ENCODE results near the gene SAMHD1. TPM values are rescaled to one million over a fixed set of nuclear protein-coding genes. Genes with fewer than 3 reads are reported as not detected.
"Not testable (repeated sequence)": the region's sequence is repeated elsewhere in the genome, so short reads cannot be mapped to it uniquely, and the experiment has no call there.

The SAMHD1 gene
- total and polyA plus RNA-seq, 2 donors (not counting 1 experiment from before 2014, with no cell fraction given) = 7.9 to 12.8 TPM

DNA sequence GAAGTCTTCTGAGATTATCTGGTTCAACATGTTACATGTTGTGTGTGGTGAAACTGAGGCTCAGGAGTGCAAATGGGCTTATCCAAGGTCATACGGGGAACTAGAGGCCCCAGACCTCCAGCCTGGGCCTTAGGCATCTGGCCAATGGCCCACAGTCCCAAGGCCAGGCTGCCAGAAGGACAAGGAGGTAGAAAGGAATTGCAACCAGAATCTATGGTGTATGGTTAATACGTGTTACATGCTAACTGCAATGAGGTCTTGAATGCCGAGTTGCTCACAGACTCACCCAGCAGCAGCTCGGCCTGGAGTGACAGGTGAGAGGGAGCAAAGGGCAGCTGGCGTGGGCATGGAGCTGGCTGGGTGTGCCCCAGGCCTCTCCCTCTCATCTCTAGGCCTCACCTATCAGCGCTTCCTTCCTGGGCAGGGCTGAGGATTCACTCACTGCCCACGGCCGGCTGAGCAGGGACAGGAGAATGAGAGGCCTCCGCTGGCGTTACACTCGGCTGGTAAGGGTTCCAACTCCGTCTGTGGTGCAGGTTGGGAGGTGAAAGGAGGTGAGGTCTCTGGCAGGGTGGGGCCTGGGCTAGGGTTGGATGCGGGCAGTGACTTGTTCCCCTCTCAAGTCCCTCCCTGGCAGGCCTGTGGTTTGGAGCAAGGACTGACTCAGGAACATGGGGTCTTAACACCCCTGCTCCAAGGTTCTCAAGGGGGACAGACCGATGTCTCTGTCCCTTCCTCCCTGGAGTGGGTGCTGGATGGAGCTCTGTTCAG, 75.6 kb downstream of the SAMHD1 start, which contains the start of gene TLDC2:
Gene TLDC2 (plus strand): TSS at position 437 of the 771 bp plus-strand sequence. CDS start 37 bp downstream, at position 474.
- TF ChIP-seq CTCF (IDR thresholded peaks at IDR 0.05) = no peak
- no peak for TF ChIP-seq EZH2 (IDR thresholded peaks at IDR 0.05; ENCODE audit: borderline replicate concordance, insufficient read depth, low read depth, low read length, poor library complexity, severe bottlenecking)
- H3K4me3 Mint-ChIP-seq = no peak within 1 kb of the TSS
- 81% methylated on average over 9 of the region's 14 CpGs for WGBS (ENCODE audit: insufficient coverage)
- Histone ChIP-seq H3K9me3 (ENCODE audit: control extremely low read depth in 1 of 3, control insufficient read depth in 2 of 3, insufficient read depth in 1 of 3, low read length in 2 of 3) (no peaks in the 10 kb centered on the region), H3K27me3 (replicated peaks in 1 of 4; ENCODE audit: control extremely low read depth in 1 of 4, control insufficient read depth in 3 of 4, insufficient read depth in 4 of 4, low read length in 3 of 4) (no peaks in the 10 kb centered on the region), H3K79me2 (ENCODE audit: control insufficient read depth, insufficient read depth, low read length) (no peaks in the 10 kb centered on the region), H2AFZ (ENCODE audit: insufficient read depth, low read depth, low read length, poor library complexity, severe bottlenecking) (peak within 1 kb of the TSS; percentile 19), H3K27ac (ENCODE audit: low read length in 2 of 2) (no peak within 1 kb of the TSS), H3K4me1 (ENCODE audit: control insufficient read depth in 2 of 2, insufficient read depth in 2 of 2, low read length in 2 of 2) (peaks cover 5 to 19% of the 10 kb centered on the region in 2 donors), H3K9ac (ENCODE audit: low read length) (no peak within 1 kb of the TSS), H3K4me2 (replicated peaks; ENCODE audit: low read depth, low read length, poor library complexity, severe bottlenecking) (peak within 1 kb of the TSS; percentile 16), H3K4me3 (ENCODE audit: control extremely low read depth in 1 of 5, extremely low read depth in 1 of 5, insufficient read depth in 1 of 5, low read depth in 2 of 5, low read length in 4 of 5) (no peak within 1 kb of the TSS), H4K20me1 (ENCODE audit: control insufficient read depth, insufficient read depth, low read length, poor library complexity, severe bottlenecking) (no peaks in the 10 kb centered on the region), H3K36me3 (replicated peaks in 1 of 2; ENCODE audit: control extremely low read depth in 1 of 2, control insufficient read depth in 1 of 2, extremely low read depth in 1 of 2, insufficient read depth in 2 of 2, low read length in 1 of 2) (no peaks in the 10 kb centered on the region)
- peak within 1 kb of the TSS; percentile 37 for H3K27ac Mint-ChIP-seq
- intact Hi-C loops (cut with micrococcal nuclease) = no loop called here
- POLR2A ChIA-PET = no interaction called here
- CTCF ChIA-PET = interaction anchor here (0.9 to 1.0 kb wide), 2 partner anchors 11 to 34 kb away, joined by 3 read pairs; no protein-coding TSS in a partner anchor
- H3K9me3 Mint-ChIP-seq (ENCODE audit: insufficient read depth) = no peaks in the 10 kb centered on the region
- H3K27me3 Mint-ChIP-seq = no peaks in the 10 kb centered on the region
- no peak for DNase-seq
- ATAC-seq (ENCODE audit: low read depth) = no peak
- peaks cover 15% of the 10 kb centered on the region for H3K4me1 Mint-ChIP-seq

GRCh38 chr20:36875093-36875492, 76.4 kb downstream of the SAMHD1 start:
- H3K4me3 Mint-ChIP-seq; H3K4me2 ChIP-seq (replicated peaks; ENCODE audit: low read depth, low read length, poor library complexity, severe bottlenecking); DNase-seq; H3K9me3 ChIP-seq (ENCODE audit: control extremely low read depth in 1 of 3, control insufficient read depth in 2 of 3, insufficient read depth in 1 of 3, low read length in 2 of 3); intact Hi-C loops (cut with micrococcal nuclease); H3K4me3 ChIP-seq (ENCODE audit: control extremely low read depth in 1 of 5, extremely low read depth in 1 of 5, insufficient read depth in 1 of 5, low read depth in 2 of 5, low read length in 4 of 5); H3K27me3 ChIP-seq (replicated peaks in 1 of 4; ENCODE audit: control extremely low read depth in 1 of 4, control insufficient read depth in 3 of 4, insufficient read depth in 4 of 4, low read length in 3 of 4); ATAC-seq (ENCODE audit: low read depth); POLR2A ChIA-PET; H3K27ac ChIP-seq (ENCODE audit: low read length in 2 of 2); H4K20me1 ChIP-seq (ENCODE audit: control insufficient read depth, insufficient read depth, low read length, poor library complexity, severe bottlenecking); H3K9ac ChIP-seq (ENCODE audit: low read length); H2AFZ ChIP-seq (ENCODE audit: insufficient read depth, low read depth, low read length, poor library complexity, severe bottlenecking); H3K9me3 Mint-ChIP-seq (ENCODE audit: insufficient read depth); H3K79me2 ChIP-seq (ENCODE audit: control insufficient read depth, insufficient read depth, low read length); H3K36me3 ChIP-seq (replicated peaks in 1 of 2; ENCODE audit: control extremely low read depth in 1 of 2, control insufficient read depth in 1 of 2, extremely low read depth in 1 of 2, insufficient read depth in 2 of 2, low read length in 1 of 2); H3K27me3 Mint-ChIP-seq: not testable (repeated sequence)
- H3K4me1 ChIP-seq (ENCODE audit: control insufficient read depth in 2 of 2, insufficient read depth in 2 of 2, low read length in 2 of 2) = peaks cover 5 to 19% of the 10 kb centered on the region in 2 donors
- CTCF ChIA-PET = interaction anchor here (0.7 to 1.0 kb wide), 3 partner anchors 12 to 83 kb away, joined by 3 to 4 read pairs (median 3); no protein-coding TSS in a partner anchor
- Mint-ChIP-seq H3K27ac (peak overlapping the region; percentile 10), H3K4me1 (peaks cover 15% of the 10 kb centered on the region)
- 60% methylated on average over 2 of the region's 5 CpGs for WGBS (ENCODE audit: insufficient coverage)
